ENCODE measurements around the gene GOLGA5. TPM values are rescaled to one million over a fixed set of nuclear protein-coding genes. Genes with fewer than 3 reads are reported as not detected.

The GOLGA5 gene
- total and polyA plus RNA-seq, 2 of the 13 experiments (the other 11 are each of a cell fraction or from before 2014, with no cell fraction given), result 31.0 to 40.0 TPM

DNA sequence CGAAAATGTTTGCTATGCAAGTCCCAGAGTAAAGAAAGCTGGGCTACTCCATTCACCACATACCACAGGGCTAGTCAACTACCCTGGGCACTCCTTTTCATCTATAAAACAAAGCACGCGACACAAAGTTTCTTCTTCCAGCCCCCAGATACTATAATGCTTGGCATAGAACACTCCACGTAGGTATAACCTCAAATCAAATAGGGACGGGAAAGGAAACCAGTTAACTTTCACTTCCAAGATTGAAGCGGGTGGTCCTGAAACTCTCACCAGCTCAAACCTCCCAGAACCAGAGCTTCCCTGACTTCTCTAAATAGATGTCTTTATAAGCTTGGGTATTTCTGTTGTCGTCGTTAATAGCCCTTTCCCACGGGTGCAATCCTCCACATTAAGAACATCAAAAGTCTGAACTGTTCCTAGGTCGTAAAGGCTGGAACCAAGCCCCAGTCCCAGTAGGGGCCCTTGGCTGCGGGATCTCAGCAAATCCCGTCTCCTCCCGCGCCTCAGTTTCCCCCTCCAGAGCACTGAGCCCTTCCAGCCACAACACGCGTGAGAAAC, 46.3 kb upstream of the GOLGA5 start (continued):
- TF ChIP-seq CHD4 (IDR thresholded peaks at IDR 0.05; ENCODE audit: borderline replicate concordance, low read length) (no peak), ZBTB38 (CRISPR knock-in tag; IDR thresholded peaks at IDR 0.05) (no peak), ZNF772 (CRISPR knock-in tag; IDR thresholded peaks at IDR 0.05) (no peak), STAT5B (CRISPR knock-in tag; IDR thresholded peaks at IDR 0.05) (no peak), SIN3B (IDR thresholded peaks at IDR 0.05; ENCODE audit: low read length) (no peak), ZFP62 (CRISPR knock-in tag; IDR thresholded peaks at IDR 0.05) (no peak), HIVEP1 (CRISPR knock-in tag; IDR thresholded peaks at IDR 0.05) (no peak), ATM (IDR thresholded peaks at IDR 0.05; ENCODE audit: borderline replicate concordance) (no peak)
- TF ChIP-seq, protein P1, sequence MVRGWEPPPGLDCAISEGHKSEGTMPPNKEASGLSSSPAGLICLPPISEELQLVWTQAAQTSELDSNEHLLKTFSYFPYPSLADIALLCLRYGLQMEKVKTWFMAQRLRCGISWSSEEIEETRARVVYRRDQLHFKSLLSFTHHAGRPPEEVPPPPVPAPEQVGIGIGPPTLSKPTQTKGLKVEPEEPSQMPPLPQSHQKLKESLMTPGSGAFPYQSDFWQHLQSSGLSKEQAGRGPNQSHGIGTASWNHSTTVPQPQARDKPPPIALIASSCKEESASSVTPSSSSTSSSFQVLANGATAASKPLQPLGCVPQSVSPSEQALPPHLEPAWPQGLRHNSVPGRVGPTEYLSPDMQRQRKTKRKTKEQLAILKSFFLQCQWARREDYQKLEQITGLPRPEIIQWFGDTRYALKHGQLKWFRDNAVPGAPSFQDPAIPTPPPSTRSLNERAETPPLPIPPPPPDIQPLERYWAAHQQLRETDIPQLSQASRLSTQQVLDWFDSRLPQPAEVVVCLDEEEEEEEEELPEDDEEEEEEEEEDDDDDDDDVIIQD (CRISPR knock-in tag; IDR thresholded peaks at IDR 0.05; ENCODE audit: low read depth), result no peak
- TF ChIP-seq, protein P2, sequence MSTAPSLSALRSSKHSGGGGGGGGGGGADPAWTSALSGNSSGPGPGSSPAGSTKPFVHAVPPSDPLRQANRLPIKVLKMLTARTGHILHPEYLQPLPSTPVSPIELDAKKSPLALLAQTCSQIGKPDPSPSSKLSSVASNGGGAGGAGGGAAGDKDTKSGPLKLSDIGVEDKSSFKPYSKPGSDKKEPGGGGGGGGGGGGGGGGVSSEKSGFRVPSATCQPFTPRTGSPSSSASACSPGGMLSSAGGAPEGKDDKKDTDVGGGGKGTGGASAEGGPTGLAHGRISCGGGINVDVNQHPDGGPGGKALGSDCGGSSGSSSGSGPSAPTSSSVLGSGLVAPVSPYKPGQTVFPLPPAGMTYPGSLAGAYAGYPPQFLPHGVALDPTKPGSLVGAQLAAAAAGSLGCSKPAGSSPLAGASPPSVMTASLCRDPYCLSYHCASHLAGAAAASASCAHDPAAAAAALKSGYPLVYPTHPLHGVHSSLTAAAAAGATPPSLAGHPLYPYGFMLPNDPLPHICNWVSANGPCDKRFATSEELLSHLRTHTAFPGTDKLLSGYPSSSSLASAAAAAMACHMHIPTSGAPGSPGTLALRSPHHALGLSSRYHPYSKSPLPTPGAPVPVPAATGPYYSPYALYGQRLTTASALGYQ (CRISPR knock-in tag; IDR thresholded peaks at IDR 0.05), result no peak
- TF ChIP-seq, protein P3, sequence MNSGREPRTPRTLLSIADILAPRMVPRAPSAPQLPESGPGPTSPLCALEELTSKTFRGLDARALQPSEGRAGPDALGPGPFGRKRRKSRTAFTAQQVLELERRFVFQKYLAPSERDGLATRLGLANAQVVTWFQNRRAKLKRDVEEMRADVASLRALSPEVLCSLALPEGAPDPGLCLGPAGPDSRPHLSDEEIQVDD (CRISPR knock-in tag; IDR thresholded peaks at IDR 0.05; ENCODE audit: borderline replicate concordance), result no peak
- TF ChIP-seq, protein P4, sequence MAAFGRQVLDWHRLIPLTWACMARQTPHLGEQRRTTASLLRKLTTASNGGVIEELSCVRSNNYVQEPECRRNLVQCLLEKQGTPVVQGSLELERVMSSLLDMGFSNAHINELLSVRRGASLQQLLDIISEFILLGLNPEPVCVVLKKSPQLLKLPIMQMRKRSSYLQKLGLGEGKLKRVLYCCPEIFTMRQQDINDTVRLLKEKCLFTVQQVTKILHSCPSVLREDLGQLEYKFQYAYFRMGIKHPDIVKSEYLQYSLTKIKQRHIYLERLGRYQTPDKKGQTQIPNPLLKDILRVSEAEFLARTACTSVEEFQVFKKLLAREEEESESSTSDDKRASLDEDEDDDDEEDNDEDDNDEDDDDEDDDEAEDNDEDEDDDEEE (CRISPR knock-in tag; IDR thresholded peaks at IDR 0.05), result 0 out of 2 replicates have a peak, but pooled peaks have one; percentile 59
- TF ChIP-seq, protein P5, sequence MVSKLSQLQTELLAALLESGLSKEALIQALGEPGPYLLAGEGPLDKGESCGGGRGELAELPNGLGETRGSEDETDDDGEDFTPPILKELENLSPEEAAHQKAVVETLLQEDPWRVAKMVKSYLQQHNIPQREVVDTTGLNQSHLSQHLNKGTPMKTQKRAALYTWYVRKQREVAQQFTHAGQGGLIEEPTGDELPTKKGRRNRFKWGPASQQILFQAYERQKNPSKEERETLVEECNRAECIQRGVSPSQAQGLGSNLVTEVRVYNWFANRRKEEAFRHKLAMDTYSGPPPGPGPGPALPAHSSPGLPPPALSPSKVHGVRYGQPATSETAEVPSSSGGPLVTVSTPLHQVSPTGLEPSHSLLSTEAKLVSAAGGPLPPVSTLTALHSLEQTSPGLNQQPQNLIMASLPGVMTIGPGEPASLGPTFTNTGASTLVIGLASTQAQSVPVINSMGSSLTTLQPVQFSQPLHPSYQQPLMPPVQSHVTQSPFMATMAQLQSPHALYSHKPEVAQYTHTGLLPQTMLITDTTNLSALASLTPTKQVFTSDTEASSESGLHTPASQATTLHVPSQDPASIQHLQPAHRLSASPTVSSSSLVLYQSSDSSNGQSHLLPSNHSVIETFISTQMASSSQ (IDR thresholded peaks at IDR 0.05; ENCODE audit: low read depth), result no peak
- TF ChIP-seq, protein P5 (CRISPR knock-in tag; IDR thresholded peaks at IDR 0.05; ENCODE audit: borderline replicate concordance), result no peak
- TF ChIP-seq, protein P6, sequence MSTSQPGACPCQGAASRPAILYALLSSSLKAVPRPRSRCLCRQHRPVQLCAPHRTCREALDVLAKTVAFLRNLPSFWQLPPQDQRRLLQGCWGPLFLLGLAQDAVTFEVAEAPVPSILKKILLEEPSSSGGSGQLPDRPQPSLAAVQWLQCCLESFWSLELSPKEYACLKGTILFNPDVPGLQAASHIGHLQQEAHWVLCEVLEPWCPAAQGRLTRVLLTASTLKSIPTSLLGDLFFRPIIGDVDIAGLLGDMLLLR (CRISPR knock-in tag; IDR thresholded peaks at IDR 0.05), result no peak
- TF ChIP-seq, protein P7, sequence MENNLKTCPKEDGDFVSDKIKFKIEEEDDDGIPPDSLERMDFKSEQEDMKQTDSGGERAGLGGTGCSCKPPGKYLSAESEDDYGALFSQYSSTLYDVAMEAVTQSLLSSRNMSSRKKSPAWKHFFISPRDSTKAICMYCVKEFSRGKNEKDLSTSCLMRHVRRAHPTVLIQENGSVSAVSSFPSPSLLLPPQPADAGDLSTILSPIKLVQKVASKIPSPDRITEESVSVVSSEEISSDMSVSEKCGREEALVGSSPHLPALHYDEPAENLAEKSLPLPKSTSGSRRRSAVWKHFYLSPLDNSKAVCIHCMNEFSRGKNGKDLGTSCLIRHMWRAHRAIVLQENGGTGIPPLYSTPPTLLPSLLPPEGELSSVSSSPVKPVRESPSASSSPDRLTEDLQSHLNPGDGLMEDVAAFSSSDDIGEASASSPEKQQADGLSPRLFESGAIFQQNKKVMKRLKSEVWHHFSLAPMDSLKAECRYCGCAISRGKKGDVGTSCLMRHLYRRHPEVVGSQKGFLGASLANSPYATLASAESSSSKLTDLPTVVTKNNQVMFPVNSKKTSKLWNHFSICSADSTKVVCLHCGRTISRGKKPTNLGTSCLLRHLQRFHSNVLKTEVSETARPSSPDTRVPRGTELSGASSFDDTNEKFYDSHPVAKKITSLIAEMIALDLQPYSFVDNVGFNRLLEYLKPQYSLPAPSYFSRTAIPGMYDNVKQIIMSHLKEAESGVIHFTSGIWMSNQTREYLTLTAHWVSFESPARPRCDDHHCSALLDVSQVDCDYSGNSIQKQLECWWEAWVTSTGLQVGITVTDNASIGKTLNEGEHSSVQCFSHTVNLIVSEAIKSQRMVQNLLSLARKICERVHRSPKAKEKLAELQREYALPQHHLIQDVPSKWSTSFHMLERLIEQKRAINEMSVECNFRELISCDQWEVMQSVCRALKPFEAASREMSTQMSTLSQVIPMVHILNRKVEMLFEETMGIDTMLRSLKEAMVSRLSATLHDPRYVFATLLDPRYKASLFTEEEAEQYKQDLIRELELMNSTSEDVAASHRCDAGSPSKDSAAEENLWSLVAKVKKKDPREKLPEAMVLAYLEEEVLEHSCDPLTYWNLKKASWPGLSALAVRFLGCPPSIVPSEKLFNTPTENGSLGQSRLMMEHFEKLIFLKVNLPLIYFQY (CRISPR knock-in tag; IDR thresholded peaks at IDR 0.05; ENCODE audit: borderline replicate concordance), result no peak

Measured in HepG2 (cell line).